H1 (cell line): ENCODE measurements around the gene FIG4. TPM values are rescaled to one million over a fixed set of nuclear protein-coding genes. Genes with fewer than 3 reads are reported as not detected.

Experiments used
- CTCF ChIA-PET: fragments of 300-600 bp; sonication (Branson Sonifier 250); formaldehyde crosslinking; loops from one replicate; lab custom pipeline; 2021; ENCODE audit not compliant: partially characterized antibody; lab: Charles Lee
- POLR2A ChIA-PET: fragments of 300-600 bp; sonication (Branson Sonifier 250); formaldehyde crosslinking; loops from one replicate; lab custom pipeline; 2021; ENCODE audit warnings: inconsistent platforms; ENCODE audit not compliant: partially characterized antibody; lab: Charles Lee
- DNase-seq, 2 experiments: peaks; one replicate each; pipeline versions ENCODE4 v3.0.0 to v3.0.0-alpha.2; 2010 to 2022; ENCODE audit warnings: low spot score in 2 of 2, low read depth in 1 of 2, mixed read lengths in 1 of 2
- FAIRE-seq: peaks from 2 replicates; lab custom pipeline; 2011; peaks lifted over from hg19 to GRCh38; lab: Jason Lieb, UNC
- H2AFZ ChIP-seq: 2 replicates; pipeline ENCODE4 v1.8.1; 2012; ENCODE audit warnings: low read length, inconsistent platforms
- H2AK5ac ChIP-seq: 2 replicates; pipeline ENCODE4 v1.6.1; 2013; ENCODE audit warnings: low read depth, low read length
- H2BK120ac ChIP-seq: replicated peaks from 2 replicates; pipeline ENCODE3; 2013; ENCODE audit warnings: low read depth, low read length, inconsistent platforms
- H2BK12ac ChIP-seq: 2 replicates; pipeline ENCODE4 v1.6.1; 2013; ENCODE audit warnings: low read depth, low read length
- H2BK15ac ChIP-seq: 2 replicates; pipeline ENCODE4 v1.6.1; 2013; ENCODE audit warnings: low read length
- H2BK20ac ChIP-seq: 2 replicates; pipeline ENCODE4 v1.6.1; 2013; ENCODE audit warnings: low read length
- H2BK5ac ChIP-seq: 2 replicates; pipeline ENCODE4 v1.6.1; 2013; ENCODE audit warnings: low read depth, low read length
- H3K14ac ChIP-seq: 2 replicates; pipeline ENCODE4 v1.6.1; 2013; ENCODE audit warnings: inconsistent platforms; ENCODE audit not compliant: insufficient read length
- H3K18ac ChIP-seq: 2 replicates; pipeline ENCODE4 v1.6.1; 2013; ENCODE audit warnings: low read length; ENCODE audit errors: extremely low read depth
- H3K23ac ChIP-seq: 2 replicates; pipeline ENCODE4 v1.6.1; 2013; ENCODE audit warnings: inconsistent platforms; ENCODE audit not compliant: insufficient read length
- H3K23me2 ChIP-seq: 2 replicates; pipeline ENCODE4 v1.6.1; 2013; ENCODE audit warnings: low read depth, low read length
- H3K27ac ChIP-seq: 2 replicates; pipeline ENCODE4 v1.6.1; 2011; ENCODE audit warnings: low read depth, low read length, inconsistent platforms
- H3K27me3 ChIP-seq, 4 experiments: replicated peaks in 1 of 4; 1 replicate in 1 of 4; 2 replicates in 3 of 4; pipeline versions ENCODE4 v1.6.1 to v1.8.1; 2011 to 2013; ENCODE audit warnings: low read length in 3 of 4, mild to moderate bottlenecking in 3 of 4, inconsistent platforms in 2 of 4, mixed read lengths in 2 of 4, moderate library complexity in 1 of 4; ENCODE audit not compliant: control insufficient read depth in 3 of 4, insufficient read depth in 3 of 4; ENCODE audit errors: extremely low read depth in 1 of 4
- H3K36me3 ChIP-seq, 4 experiments: 2 replicates each; pipeline versions ENCODE4 v1.6.1 to v1.8.1; 2011 to 2013; ENCODE audit warnings: mild to moderate bottlenecking in 4 of 4, low read length in 3 of 4, moderate library complexity in 2 of 4, control low read depth in 1 of 4, inconsistent platforms in 1 of 4; ENCODE audit not compliant: insufficient read depth in 4 of 4, control insufficient read depth in 2 of 4
- H3K4ac ChIP-seq: replicated peaks from 2 replicates; pipeline ENCODE3; 2013; ENCODE audit warnings: low read length, low read depth, mixed read lengths, inconsistent platforms; ENCODE audit not compliant: insufficient read length
- H3K4me1 ChIP-seq, 4 experiments: replicated peaks in 1 of 4; 1 replicate in 1 of 4; 2 replicates in 3 of 4; pipeline versions ENCODE4 v1.6.1 to v1.8.1; 2011 to 2013; ENCODE audit warnings: low read length in 3 of 4, inconsistent platforms in 2 of 4, mixed read lengths in 1 of 4; ENCODE audit not compliant: insufficient read depth in 4 of 4, control insufficient read depth in 3 of 4
- H3K4me2 ChIP-seq, 2 experiments: 2 replicates each; pipeline versions ENCODE4 v1.6.1 to v1.8.1; 2011 to 2013; ENCODE audit warnings: low read depth in 2 of 2, low read length in 2 of 2, control low read depth in 1 of 2, inconsistent platforms in 1 of 2, mild to moderate bottlenecking in 1 of 2; ENCODE audit not compliant: insufficient read depth in 1 of 2
- H3K4me3 ChIP-seq, 4 experiments: fragments of 200-600, 300-600 bp in 1 of 4; sonication (generic), shearing (Covaris generic), sonication (Bioruptor Twin) in 1 of 4; 2 replicates each; pipeline versions ENCODE4 v1.5.1 to v1.8.1; 2011 to 2016; ENCODE audit warnings: low read length in 4 of 4, low read depth in 3 of 4, control low read depth in 2 of 4, inconsistent platforms in 2 of 4, mild to moderate bottlenecking in 2 of 4, mixed read lengths in 1 of 4, moderate library complexity in 1 of 4; ENCODE audit not compliant: insufficient read depth in 2 of 4; ENCODE audit errors: extremely low read depth in 1 of 4
- H3K56ac ChIP-seq: replicated peaks from 2 replicates; pipeline ENCODE3; 2013; ENCODE audit warnings: low read depth, mild to moderate bottlenecking, mixed read lengths, low read length, inconsistent platforms; ENCODE audit not compliant: insufficient read length
- H3K79me1 ChIP-seq: 2 replicates; pipeline ENCODE4 v1.6.1; 2013; ENCODE audit warnings: low read depth, low read length, control low read depth
- H3K79me2 ChIP-seq, 2 experiments: 2 replicates each; pipeline versions ENCODE4 v1.6.1 to v1.8.1; 2012 to 2013; ENCODE audit warnings: low read length in 2 of 2, mild to moderate bottlenecking in 2 of 2, inconsistent platforms in 1 of 2; ENCODE audit not compliant: insufficient read depth in 2 of 2, control insufficient read depth in 1 of 2
- H3K9ac ChIP-seq, 4 experiments: replicated peaks in 1 of 4; 1 replicate in 1 of 4; 2 replicates in 3 of 4; pipeline versions ENCODE4 v1.6.1 to v1.8.1; 2011 to 2013; ENCODE audit warnings: low read depth in 3 of 4, low read length in 3 of 4, control low read depth in 2 of 4, mild to moderate bottlenecking in 2 of 4, moderate library complexity in 2 of 4, inconsistent platforms in 1 of 4; ENCODE audit errors: extremely low read depth in 1 of 4
- H3K9me3 ChIP-seq, 2 experiments: 2 replicates each; pipeline versions ENCODE4 v1.6.1 to v1.8.1; 2012 to 2013; ENCODE audit warnings: mild to moderate bottlenecking in 2 of 2, moderate library complexity in 2 of 2, control low read depth in 1 of 2, inconsistent platforms in 1 of 2, low read depth in 1 of 2, low read length in 1 of 2, mixed read lengths in 1 of 2; ENCODE audit not compliant: insufficient read depth in 2 of 2
- H4K20me1 ChIP-seq, 2 experiments: replicated peaks in 1 of 2; 2 replicates each; pipeline versions ENCODE3 to v1.8.1; 2011 to 2013; ENCODE audit warnings: inconsistent platforms in 2 of 2, low read length in 2 of 2, mild to moderate bottlenecking in 1 of 2; ENCODE audit not compliant: insufficient read depth in 2 of 2, control insufficient read depth in 1 of 2
- H4K5ac ChIP-seq: 2 replicates; pipeline ENCODE4 v1.6.1; 2013; ENCODE audit warnings: low read length, low read depth, mixed read lengths, inconsistent platforms; ENCODE audit not compliant: insufficient read length
- H4K8ac ChIP-seq: 2 replicates; pipeline ENCODE4 v1.8.0; 2013; ENCODE audit warnings: mild to moderate bottlenecking, moderate library complexity, low read length, inconsistent platforms; ENCODE audit not compliant: insufficient read depth; ENCODE audit errors: extremely low read depth
- H4K91ac ChIP-seq: replicated peaks from 2 replicates; pipeline ENCODE3; 2013; ENCODE audit warnings: low read length, mixed read lengths, inconsistent platforms; ENCODE audit not compliant: insufficient read length
- ASH2L ChIP-seq: fragments of 200-600, 300-600 bp; sonication (generic); IDR thresholded peaks from one replicate; pipeline ENCODE4 v1.7.1; 2017; ENCODE audit warnings: low read length
- BACH1 ChIP-seq: IDR thresholded peaks from 2 replicates; pipeline ENCODE4 v1.6.1; 2012; ENCODE audit warnings: low read length, improper control_type of control experiment
- BCL11A ChIP-seq, 2 experiments: IDR thresholded peaks; one replicate each; pipeline ENCODE4 v1.6.1; 2011; ENCODE audit warnings: low read depth in 2 of 2, low read length in 2 of 2, mild to moderate bottlenecking in 2 of 2
- CBX5 ChIP-seq: fragments of 300-800, 300-1000 bp; sonication (generic); IDR thresholded peaks from 2 replicates; pipeline ENCODE4 v1.7.1; 2016; ENCODE audit warnings: antibody characterized with exemption, low read length, low read depth
- CREB1 ChIP-seq: IDR thresholded peaks from 2 replicates; pipeline ENCODE4 v1.6.1; 2012; ENCODE audit warnings: inconsistent platforms
- EGR1 ChIP-seq: IDR thresholded peaks from 2 replicates; pipeline ENCODE4 v1.6.1; 2011; ENCODE audit warnings: low read depth, low read length, borderline replicate concordance
- HDAC2 ChIP-seq, 2 experiments: fragments of 300-600 bp in 1 of 2; sonication (generic) in 1 of 2; IDR thresholded peaks; 2 replicates each; pipeline ENCODE4 v1.6.1; 2011 to 2012; ENCODE audit warnings: low read depth in 2 of 2, low read length in 2 of 2, mild to moderate bottlenecking in 2 of 2, moderate library complexity in 2 of 2, borderline replicate concordance in 1 of 2, inconsistent platforms in 1 of 2
- HDAC6 ChIP-seq: IDR thresholded peaks from one replicate; pipeline ENCODE4 v1.7.1; 2012; ENCODE audit warnings: low read depth, mild to moderate bottlenecking, inconsistent platforms, low read length, moderate library complexity
- KDM1A ChIP-seq: fragments of 200-600, 300-600 bp; sonication (generic); IDR thresholded peaks from 2 replicates; pipeline ENCODE4 v1.7.1; 2016; ENCODE audit warnings: mild to moderate bottlenecking, low read length, borderline replicate concordance
- POLR2AphosphoS5 ChIP-seq: IDR thresholded peaks from 2 replicates; pipeline ENCODE4 v1.6.1; 2011; ENCODE audit warnings: low read depth, low read length
- RBBP5 ChIP-seq: IDR thresholded peaks from 2 replicates; pipeline ENCODE4 v1.7.1; 2012; ENCODE audit warnings: low read depth, mild to moderate bottlenecking, inconsistent platforms, low read length, moderate library complexity, borderline replicate concordance
- SAP30 ChIP-seq: fragments of 300-600 bp; sonication (generic); IDR thresholded peaks from 2 replicates; pipeline ENCODE4 v1.7.1; 2012; ENCODE audit warnings: low read length, moderate library complexity, mild to moderate bottlenecking, inconsistent platforms; ENCODE audit not compliant: insufficient read depth, insufficient replicate concordance
- SP4 ChIP-seq: IDR thresholded peaks from 2 replicates; pipeline ENCODE4 v1.6.1; 2012; ENCODE audit warnings: low read length, inconsistent platforms
- TBP ChIP-seq: IDR thresholded peaks from 2 replicates; pipeline ENCODE4 v1.6.1; 2011; ENCODE audit warnings: low read depth, low read length, improper control_type of control experiment
- YY1 ChIP-seq: IDR thresholded peaks from 2 replicates; pipeline ENCODE4 v1.6.1; 2011; ENCODE audit warnings: low read depth, mild to moderate bottlenecking, low read length
- WGBS, 2 experiments: shearing (Covaris generic) in 1 of 2; methylation state at CpG; one replicate each; pipeline versions ENCODE4 v1.1.6 to v1.1.7; 2013 to 2015; ENCODE audit warnings: low lambda C conversion rate in 2 of 2, mixed read lengths in 2 of 2, inconsistent platforms in 1 of 2, low coverage in 1 of 2, missing lambda C conversion rate in 1 of 2; ENCODE audit not compliant: insufficient replicate concordance in 2 of 2, insufficient coverage in 1 of 2, insufficient read length in 1 of 2; ENCODE audit errors: extremely low coverage in 1 of 2, missing lambda C conversion rate in 1 of 2; 5-methylcytosine and 5-hydroxymethylcytosine counted together
- polyA plus RNA-seq, 7 experiments: library from polyadenylated mRNA; depleted of rRNA in 3 of 7; stranded (reverse) in 5 of 7; unstranded in 2 of 7; fragments of >200 nt in 5 of 7; fragments of 200-250 nt in 2 of 7; gene quantifications; 1 replicate in 5 of 7; 2 replicates in 1 of 7; 4 replicates in 1 of 7; pipeline versions ENCODE4 v1.2.1 to v1.2.3, GENCODE V29; 2011 to 2013; ENCODE audit warnings: missing spikeins in 2 of 7, mixed read lengths in 2 of 7
- total RNA-seq: library from RNA; stranded (reverse); fragmentation: NEBNext Ultra II Directional; extraction: Animal tissue kit (Norgen Biotek cat#: 25700); gene quantifications from 2 replicates; pipeline ENCODE4 v1.2.1, GENCODE V29; 2021

Gene FIG4
- total and polyA plus RNA-seq, 2 of the 8 experiments (the other 6 are each of a cell fraction or from before 2014, with no cell fraction given), result 11.8 to 21.9 TPM

GRCh38 chr6:109874086-109874485, 183.0 kb downstream of the FIG4 start:
- no peaks in the 10 kb centered on the region; a peak in 1 of 8 replicates for H3K36me3 ChIP-seq
- H3K18ac ChIP-seq, result 0 out of 2 replicates have a peak overlapping the region, but pooled peaks have one; percentile 32
- H4K20me1 ChIP-seq, result no peaks in the 10 kb centered on the region
- H3K4me2 ChIP-seq, result no peak overlapping the region
- WGBS, 2 experiments, result 95% methylated on average over 4 of the region's 4 CpGs; no CpG with 5 or more reads in 1 of the 2 experiments
- CTCF ChIA-PET, result interaction anchor here (1.2 to 1.7 kb wide), 2 partner anchors 166 to 167 kb away, joined by 3 to 5 read pairs; no protein-coding TSS in a partner anchor
- H3K23ac ChIP-seq, result no peak overlapping the region
- FAIRE-seq (no peak), DNase-seq (no peak)
- H3K9ac ChIP-seq, result no peak overlapping the region
- no peak overlapping the region for H3K27ac ChIP-seq
- no peak overlapping the region for H2BK120ac ChIP-seq
- H3K79me1 ChIP-seq, result no peaks in the 10 kb centered on the region
- H2BK12ac ChIP-seq, result 0 out of 2 replicates have a peak overlapping the region, but pooled peaks have one; percentile 29
- no peak overlapping the region for H3K4ac ChIP-seq
- no peak overlapping the region for H3K14ac ChIP-seq
- peaks cover 0 to 16% (median 5%) of the 10 kb centered on the region in 4 experiments; a peak in 5 of 7 replicates for H3K4me1 ChIP-seq
- no peak overlapping the region for H2AK5ac ChIP-seq
- no peak overlapping the region for H2BK20ac ChIP-seq
- H3K79me2 ChIP-seq, result no peaks in the 10 kb centered on the region
- H3K56ac ChIP-seq, result no peak overlapping the region
- H2AFZ ChIP-seq, result no peak overlapping the region
- H3K23me2 ChIP-seq, result no peaks in the 10 kb centered on the region
- no peak overlapping the region for H4K8ac ChIP-seq
- H4K91ac ChIP-seq, result no peak overlapping the region
- H4K5ac ChIP-seq, result no peak overlapping the region
- H2BK15ac ChIP-seq, result no peak overlapping the region
- no peak overlapping the region for H3K4me3 ChIP-seq
- no peak overlapping the region for H2BK5ac ChIP-seq
- POLR2A ChIA-PET, result no interaction called here
- peaks cover 0 to 3% of the 10 kb centered on the region in 2 experiments; a peak in 1 of 4 replicates for H3K9me3 ChIP-seq
- H3K27me3 ChIP-seq, result no peaks in the 10 kb centered on the region
- TF ChIP-seq EGR1 (no peak), KDM1A (no peak), HDAC2 (IDR thresholded peaks at IDR 0.05; ENCODE audit: borderline replicate concordance in 1 of 2, low read depth in 2 of 2, low read length in 2 of 2) (no peak), HDAC6 (no peak), SP4 (no peak), YY1 (no peak), SAP30 (no peak), BCL11A (IDR thresholded peaks at IDR 0.05; ENCODE audit: low read depth in 2 of 2, low read length in 2 of 2) (no peak), CBX5 (no peak), CREB1 (no peak), BACH1 (no peak), ASH2L (no peak), RBBP5 (no peak), TBP (no peak), POLR2AphosphoS5 (no peak)
